ENCODE measurements around the gene ADCY7.

The ADCY7 gene

GRCh38 chr16:50298591-50299507, 32.5 kb downstream of the ADCY7 start:
- DNase-seq (ENCODE audit: low read depth, low spot score): no peak

GRCh38 chr16:50299508-50300105, 33.3 kb downstream of the ADCY7 start:
- DNase-seq (ENCODE audit: low read depth, low spot score): no peak

- DNase-seq (ENCODE audit: low read depth, low spot score): no peak
These were observed 34.7 kb downstream of the ADCY7 start for GRCh38 chr16:50300942-50301625.

DNA sequence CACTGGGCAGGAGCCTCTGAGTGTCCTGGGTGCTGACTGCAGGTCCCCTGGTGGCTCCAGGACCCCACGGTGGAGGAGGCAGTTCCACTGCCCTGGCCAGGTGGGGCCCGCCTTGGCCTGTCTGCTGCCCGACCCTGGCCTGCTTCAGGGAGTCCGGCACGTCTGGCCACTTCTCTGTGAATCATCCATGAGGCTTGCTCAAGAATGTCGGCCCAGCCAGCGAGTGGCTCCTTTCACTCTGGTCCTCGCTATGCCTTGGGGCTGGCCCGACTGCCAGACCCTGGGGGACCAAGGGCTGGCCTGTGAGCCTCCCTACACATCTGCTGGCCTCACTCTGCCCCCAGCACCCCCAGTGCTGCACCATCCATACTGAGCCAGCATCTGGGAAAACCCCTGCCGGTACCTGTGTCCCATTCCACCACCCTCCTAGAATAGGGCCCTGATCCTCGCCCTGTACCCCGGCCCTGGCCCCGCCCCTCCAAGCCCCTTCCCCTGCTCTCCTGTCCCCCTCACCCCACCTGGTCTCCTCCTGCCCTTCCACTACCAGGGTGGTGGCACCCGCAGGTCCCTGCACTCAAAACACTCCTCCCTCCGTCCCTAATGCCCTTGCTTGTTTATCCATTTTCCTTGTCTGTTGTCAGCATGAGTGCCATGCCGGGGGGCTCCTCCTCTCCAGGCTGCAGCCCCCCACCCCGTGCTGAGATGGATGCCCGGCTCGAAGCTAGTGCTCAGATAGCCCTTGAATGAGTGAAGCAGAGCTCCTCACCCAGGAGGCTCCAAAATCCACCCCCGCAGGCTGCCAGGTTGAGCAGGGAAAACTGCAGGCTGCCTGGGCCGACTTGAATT, 35.5 kb downstream of the ADCY7 start:
- no peak for DNase-seq (ENCODE audit: low read depth, low spot score)

DNA sequence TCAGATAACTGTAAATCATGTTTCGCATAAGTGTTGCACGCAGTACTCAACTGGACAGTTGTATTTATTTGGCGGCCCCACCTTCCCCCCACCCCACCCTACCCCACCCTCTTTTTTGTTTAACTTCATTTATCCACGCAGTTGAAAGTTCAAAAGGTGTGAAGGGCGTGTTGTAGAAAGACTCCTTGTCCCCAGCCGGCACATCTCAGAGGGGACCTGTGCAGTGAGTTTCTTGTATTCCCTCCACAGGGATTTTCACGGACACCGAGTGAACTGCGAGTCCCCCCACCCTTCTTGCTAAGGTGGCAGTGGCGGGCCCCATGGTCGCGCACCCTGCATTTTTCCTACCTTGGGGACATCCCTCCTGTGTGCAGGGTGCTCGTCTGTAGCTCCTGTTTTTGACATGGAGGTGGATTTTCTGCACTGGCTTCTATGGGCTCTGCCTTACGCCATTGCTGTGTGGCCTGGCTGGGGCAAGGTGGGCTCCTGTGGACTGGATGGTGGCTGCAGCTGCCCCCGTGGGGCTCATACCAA, 36.2 kb downstream of the ADCY7 start:
- DNase-seq (ENCODE audit: low read depth, low spot score): no peak

DNA sequence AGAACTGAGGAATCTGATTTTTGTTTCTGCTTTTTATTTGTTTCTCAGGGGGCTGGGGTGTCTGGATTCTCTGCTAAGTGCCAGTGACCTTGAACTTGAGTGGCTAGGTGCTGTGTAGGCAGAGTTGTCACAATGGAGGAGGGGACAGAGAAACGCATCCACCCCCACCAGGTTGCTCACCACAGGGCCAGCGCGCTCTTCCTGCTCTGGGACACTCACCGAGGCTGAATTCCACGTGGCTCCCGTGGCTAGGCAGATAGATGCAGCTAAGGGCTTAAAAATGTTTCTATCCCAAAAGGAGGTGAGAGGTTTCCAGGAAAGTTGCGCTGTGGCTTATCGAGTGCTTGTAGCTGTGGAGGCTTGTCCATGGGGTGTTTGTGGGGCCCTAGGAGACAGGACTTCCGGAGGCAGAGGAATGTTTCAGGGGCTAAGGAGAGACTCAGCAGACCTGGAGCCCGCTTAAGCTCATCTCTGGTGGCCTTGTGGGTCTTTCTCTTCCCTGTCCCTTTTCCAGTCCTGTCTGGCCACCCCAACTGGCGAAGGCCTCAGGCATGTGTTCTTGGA, 36.8 kb downstream of the ADCY7 start:
- no peak for DNase-seq (ENCODE audit: low read depth, low spot score)

GRCh38 chr16:50303605-50304466, 37.5 kb downstream of the ADCY7 start:
- DNase-seq (ENCODE audit: low read depth, low spot score): no peak

DNA sequence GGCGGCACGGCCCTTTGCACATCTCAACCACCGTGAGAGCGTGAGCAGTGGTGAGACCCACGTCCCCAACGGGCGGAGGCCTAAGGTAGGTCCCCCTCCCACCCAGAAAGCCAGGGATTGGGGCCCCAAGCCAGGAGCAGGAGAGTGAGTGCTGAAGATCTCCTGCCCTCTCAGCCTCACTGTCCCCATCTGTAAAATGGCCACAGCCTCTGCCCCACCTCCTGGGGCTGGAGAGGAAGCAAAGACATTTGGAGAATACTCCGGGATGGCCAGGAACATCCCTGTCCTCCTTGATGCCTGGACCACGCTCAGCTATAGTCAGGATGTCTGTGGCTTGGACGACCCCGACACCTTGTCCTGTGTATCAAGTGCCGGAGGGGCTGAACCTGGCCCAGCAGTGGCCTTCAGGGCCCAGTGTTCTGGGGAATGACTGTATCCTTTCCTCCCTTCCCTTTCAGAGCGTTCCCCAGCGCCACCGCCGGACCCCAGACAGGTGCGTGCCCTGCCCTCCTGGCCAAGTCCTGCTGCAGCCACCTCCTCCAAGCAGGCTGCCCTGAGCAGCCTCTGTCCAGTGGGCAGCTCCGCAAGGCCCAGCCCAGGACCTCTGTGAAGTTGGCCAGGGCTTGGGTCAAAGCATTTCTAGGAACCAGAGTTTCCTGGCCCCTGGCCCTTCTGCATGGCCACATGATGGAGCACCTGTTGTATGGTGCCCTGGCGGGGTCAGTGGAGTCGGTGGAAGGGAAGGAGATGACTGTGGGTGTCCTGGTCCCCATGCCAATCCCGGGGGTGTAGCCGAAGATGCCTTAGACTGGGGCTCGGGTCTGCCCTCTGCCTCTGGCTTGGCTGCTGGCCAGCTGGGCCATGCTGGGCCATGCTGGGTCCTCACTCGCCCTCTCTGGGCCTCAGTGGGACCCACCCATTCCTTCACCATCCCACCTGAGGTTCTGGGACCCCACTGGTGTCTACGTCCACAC, 38.4 kb downstream of the ADCY7 start:
- no peak for DNase-seq (ENCODE audit: low read depth, low spot score)

GRCh38 chr16:50305441-50306061, 39.2 kb downstream of the ADCY7 start:
- DNase-seq (ENCODE audit: low read depth, low spot score): no peak

DNA sequence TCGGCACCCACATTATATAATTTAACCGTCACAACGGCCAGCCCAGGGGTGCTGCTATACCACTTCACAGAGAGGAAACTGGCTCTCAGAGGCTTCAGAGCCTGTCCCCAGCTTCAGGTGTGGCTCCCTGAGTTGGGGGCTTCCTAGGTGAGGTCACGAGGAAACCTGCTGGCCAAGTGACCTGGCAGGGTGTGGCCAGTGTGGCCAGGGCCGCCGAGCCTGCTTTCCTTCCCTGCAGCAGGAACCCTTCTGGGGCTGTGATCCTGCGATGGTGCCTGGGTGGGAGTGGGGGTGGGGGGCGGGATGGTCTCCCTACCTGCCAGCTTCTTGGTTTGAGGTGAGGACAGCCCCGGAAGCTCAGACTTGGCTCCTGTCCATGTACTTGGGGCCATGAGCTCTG, 39.9 kb downstream of the ADCY7 start:
- DNase-seq (ENCODE audit: low read depth, low spot score): no peak

GRCh38 chr16:50308237-50308965, 42.0 kb downstream of the ADCY7 start:
- DNase-seq (ENCODE audit: low read depth, low spot score): no peak

- no peak for DNase-seq (ENCODE audit: low read depth, low spot score)
These were observed 42.8 kb downstream of the ADCY7 start for GRCh38 chr16:50309156-50309526.

- DNase-seq (ENCODE audit: low read depth, low spot score): no peak
These were observed 43.4 kb downstream of the ADCY7 start for GRCh38 chr16:50309527-50310307.

DNA sequence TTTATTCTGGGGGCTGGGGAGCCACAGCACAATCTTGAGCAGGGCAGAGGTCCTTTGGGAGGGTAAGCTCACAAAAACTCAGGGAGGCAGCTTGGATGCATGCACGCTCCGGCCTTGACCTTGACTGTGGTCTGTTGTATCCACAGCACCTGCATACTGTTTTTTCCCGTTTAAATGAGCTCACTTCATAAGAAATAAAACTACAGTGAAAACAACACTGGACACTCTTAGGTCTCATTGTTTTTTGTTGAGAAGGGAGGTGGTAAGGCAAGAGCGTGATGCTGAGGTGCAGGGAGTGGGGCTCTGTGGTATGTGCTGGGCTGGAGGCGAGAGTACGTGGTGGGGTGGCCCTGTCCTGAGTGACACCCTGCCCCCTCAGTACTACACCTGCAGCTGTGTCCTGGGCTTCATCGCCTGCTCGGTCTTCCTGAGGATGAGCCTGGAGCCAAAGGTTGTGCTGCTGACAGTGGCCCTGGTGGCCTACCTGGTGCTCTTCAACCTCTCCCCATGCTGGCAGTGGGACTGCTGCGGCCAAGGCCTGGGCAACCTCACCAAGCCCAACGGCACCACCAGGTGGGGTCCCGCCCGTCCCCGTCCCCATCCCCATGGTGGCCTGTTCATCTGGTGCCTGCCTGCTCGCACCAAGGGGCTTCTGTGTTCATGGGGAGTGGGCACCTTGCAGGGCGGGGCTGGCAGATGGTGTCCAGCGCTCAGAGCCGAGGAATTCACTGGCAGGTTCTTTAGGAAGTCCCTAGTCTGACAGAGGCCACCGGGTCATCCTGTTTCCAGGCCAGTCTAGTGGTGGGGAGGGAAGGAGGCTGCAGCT, 44.2 kb downstream of the ADCY7 start:
- no peak for DNase-seq (ENCODE audit: low read depth, low spot score)

DNA sequence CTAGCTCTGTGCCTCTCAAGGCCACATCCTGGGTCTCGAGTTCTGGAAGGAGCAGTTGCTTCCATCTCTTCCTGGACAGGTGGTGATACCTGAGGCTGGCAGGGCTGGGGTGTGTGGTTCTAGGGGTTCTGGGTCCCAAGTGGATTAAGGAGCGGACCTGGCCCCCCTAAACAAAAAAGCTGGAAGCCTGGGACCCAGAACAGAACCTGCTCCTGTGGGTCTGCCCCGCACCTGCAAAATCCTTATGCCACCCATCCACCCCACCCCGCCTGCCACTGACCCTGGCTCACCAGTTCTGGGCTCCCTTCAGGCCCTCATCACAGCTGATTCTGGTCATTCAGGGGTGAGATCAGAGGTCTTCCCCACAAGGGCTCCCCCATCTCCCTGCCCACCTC, 44.8 kb downstream of the ADCY7 start:
- DNase-seq (ENCODE audit: low read depth, low spot score): no peak

- DNase-seq (ENCODE audit: low read depth, low spot score): no peak
These were observed 45.6 kb downstream of the ADCY7 start for GRCh38 chr16:50311891-50312501.
